ENCODE measurements around the gene TRPM4.
"Not testable (repeated sequence)": the region's sequence is repeated elsewhere in the genome, so short reads cannot be mapped to it uniquely, and the experiment has no call there.

The TRPM4 gene

DNA sequence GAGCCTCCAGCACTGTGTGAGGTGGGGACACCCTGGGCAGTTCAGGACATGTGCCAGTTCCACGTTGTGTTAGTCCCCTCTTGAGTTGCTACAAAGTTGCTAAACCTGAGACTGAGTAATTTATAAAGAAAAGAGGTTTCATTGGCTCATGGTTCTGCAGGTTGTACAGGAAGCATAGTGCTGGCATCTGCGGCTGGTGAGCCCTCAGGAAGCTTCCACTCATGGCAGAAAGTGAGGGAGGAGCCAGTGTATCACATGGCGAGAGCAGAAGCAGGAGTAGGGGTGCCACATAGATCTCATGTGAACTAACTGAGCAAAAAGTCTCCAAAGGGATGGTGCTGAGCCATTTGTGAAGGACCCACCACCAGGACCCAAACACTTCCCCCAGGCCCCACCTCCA lies 33.2 kb downstream of the TRPM4 start:
- DNase-seq (ENCODE audit: low spot score) = no peak

DNA sequence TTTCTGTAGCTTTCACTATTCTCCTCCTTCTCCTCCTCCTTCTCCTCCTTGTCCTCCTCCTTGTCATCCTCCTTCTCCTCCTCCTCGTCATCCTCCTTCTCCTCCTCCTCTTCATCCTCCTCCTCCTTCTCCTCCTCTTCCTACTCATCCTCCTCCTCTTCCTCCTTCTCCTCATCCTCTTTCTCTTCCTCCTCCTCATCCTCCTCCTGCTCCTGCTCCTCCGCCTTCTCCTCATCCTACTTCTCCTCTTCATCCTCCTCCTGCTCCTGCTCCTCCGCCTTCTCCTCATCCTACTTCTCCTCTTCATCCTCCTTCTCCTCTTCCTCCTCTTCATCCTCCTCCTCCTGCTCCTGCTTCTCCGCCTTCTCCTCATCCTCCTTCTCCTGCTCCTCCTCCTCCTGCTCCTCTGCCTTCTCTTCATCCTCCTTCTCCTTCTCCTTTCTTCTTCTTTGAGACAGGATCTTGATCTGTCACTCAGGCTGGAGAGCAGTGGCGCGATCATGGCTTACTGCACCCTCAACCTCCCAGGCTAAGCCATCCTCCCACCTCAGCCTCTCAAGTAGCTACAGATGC lies 36.3 kb downstream of the TRPM4 start:
- DNase-seq (ENCODE audit: low spot score) = no peak

DNA sequence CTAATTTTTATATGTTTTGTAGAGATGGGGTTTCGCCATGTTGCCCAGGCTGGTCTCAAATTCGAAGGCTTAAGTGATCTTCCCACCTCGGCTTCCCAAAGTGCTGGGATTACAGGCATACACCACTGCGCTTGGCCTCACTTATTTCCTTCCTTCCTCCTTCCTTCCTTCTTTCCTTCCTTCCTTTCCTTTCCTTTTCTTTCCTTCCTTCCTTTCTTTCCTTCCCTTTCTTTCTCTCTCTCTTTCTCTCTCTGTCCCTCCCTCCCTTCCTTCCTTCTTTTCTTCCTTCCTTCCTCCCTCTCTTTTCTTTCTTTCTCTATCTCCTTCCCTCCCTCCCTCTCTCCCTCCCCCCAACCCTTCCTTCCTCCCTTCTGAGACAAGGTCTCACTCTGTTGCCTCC lies 36.8 kb downstream of the TRPM4 start:
- no peak for DNase-seq (ENCODE audit: low spot score)

DNA sequence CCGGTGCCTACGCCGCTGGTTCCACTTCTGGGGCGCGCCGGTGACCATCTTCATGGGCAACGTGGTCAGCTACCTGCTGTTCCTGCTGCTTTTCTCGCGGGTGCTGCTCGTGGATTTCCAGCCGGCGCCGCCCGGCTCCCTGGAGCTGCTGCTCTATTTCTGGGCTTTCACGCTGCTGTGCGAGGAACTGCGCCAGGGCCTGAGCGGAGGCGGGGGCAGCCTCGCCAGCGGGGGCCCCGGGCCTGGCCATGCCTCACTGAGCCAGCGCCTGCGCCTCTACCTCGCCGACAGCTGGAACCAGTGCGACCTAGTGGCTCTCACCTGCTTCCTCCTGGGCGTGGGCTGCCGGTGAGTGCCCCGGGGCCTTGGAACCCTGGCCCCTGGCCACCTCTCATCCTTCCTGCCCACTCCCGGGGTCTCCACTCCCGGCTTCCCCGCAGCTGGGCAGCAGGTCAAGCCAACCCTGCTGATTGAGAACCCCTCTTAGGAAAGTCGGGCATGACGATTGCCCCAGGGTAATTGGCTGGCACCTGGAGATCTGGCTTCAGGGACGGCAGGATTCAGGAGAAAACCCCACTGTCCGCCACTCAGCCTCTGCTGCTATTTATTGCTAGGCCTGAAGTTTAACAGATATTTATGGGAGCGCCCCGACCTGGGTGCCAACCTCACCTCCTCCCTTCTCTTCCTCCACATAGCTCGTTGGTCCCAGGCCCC lies 39.1 kb downstream of the TRPM4 start:
- no peak for DNase-seq (ENCODE audit: low spot score)

DNA sequence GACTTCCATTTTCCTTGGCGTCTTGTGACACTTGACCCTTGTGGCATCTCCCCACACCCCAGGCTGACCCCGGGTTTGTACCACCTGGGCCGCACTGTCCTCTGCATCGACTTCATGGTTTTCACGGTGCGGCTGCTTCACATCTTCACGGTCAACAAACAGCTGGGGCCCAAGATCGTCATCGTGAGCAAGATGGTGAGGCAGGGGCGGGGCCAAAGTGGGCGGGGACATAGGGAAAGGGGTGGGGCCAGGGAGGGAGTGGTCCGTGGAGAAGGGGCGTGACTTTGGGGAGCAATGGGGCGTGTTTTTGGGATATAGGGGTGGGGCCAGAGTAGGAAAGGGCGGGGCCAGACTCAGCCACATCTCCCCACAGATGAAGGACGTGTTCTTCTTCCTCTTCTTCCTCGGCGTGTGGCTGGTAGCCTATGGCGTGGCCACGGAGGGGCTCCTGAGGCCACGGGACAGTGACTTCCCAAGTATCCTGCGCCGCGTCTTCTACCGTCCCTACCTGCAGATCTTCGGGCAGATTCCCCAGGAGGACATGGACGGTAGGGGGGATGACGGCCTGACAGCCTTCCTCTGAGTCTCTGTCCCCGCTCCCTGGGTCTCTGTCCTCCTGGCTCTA lies 42.8 kb downstream of the TRPM4 start:
- DNase-seq (ENCODE audit: low spot score) = no peak

DNA sequence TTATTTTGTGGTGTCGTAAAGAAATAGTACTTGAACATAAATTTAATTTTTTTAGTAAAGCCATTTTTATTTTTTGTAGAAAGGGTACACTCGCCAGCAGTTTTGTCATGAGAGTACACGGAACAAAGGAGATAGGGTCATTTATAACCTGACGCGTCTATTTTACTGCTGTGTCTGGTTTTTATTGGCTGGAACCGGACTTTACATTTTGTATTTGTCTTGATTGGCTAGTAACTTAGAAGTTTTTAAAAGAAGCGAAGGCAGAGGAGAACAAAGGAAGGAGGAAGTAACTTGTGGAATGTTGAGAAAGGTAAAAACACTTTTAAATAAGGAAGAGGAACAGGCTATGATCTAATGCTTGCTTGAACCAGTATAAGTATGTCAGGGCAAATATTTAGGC lies 43.5 kb downstream of the TRPM4 start:
- DNase-seq (ENCODE audit: low spot score) = no peak

- DNase-seq (ENCODE audit: low spot score) = no peak
These were observed 47.5 kb downstream of the TRPM4 start for GRCh38 chr19:49205114-49205513.

- DNase-seq (ENCODE audit: low spot score) = not testable (repeated sequence)
These were observed 51.9 kb downstream of the TRPM4 start for GRCh38 chr19:49209502-49209901.

- DNase-seq (ENCODE audit: low spot score) = no peak
These were observed 52.7 kb downstream of the TRPM4 start for GRCh38 chr19:49210108-49210900.

DNA sequence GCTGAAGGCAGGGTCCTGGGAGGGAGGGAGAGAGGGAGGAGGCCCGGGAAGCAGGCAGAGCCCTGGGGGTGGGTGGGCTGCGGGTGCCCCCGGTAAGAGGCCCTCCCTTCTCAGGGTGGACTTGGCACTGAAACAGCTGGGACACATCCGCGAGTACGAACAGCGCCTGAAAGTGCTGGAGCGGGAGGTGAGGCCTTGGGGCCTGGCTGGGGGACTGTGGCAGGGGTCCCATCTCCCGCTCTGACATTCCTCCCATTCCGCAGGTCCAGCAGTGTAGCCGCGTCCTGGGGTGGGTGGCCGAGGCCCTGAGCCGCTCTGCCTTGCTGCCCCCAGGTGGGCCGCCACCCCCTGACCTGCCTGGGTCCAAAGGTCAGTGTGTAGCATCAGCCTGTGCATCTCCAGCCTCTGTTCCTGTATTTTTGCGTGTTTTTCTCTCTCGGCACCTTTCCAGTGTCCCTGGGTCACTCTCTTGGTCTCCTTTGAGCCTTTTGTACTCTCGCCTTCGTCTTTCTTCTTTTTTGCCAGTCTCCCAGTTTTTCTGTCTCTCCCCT lies 53.4 kb downstream of the TRPM4 start:
- DNase-seq (ENCODE audit: low spot score) = no peak

DNA sequence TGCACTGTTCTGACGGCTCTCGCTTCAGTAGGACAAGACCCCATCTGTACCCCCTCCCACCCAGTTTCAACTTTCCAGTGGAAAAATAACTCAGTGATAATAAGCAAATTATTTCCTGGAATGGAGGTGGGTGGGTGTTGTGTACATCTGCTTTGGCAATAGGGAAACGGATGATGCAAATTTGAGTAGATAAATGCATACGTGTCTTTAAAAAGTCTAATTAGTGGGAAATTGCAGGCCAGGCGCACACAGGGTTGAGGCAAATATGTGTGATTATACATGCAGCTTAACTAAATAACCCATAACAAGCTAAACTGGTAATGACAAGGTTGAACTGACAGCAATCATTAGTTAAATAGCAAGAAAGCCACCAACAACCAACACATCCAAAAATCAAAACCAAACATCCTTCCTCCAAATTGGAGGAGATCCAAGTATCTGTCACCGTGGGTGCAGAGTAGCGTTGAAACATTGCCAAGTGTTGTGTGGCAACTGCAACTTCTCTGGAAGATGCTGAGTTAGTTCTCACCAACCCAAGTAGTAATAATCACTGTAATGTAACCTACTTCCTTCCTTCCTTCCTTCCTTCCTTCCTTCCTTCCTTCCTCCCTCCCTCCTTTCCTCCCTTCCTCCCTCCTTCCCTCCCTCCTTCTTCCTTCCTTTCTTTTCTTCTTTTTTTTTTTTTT lies 54.6 kb downstream of the TRPM4 start:
- DNase-seq (ENCODE audit: low spot score) = no peak

- no peak for DNase-seq (ENCODE audit: low spot score)
These were observed 56.2 kb downstream of the TRPM4 start for GRCh38 chr19:49213791-49214190.

- no peak for DNase-seq (ENCODE audit: low spot score)
These were observed 57.1 kb downstream of the TRPM4 start for GRCh38 chr19:49214701-49215100.

GRCh38 chr19:49216071-49216470 lies 58.5 kb downstream of the TRPM4 start:
- DNase-seq (ENCODE audit: low spot score) = no peak

DNA sequence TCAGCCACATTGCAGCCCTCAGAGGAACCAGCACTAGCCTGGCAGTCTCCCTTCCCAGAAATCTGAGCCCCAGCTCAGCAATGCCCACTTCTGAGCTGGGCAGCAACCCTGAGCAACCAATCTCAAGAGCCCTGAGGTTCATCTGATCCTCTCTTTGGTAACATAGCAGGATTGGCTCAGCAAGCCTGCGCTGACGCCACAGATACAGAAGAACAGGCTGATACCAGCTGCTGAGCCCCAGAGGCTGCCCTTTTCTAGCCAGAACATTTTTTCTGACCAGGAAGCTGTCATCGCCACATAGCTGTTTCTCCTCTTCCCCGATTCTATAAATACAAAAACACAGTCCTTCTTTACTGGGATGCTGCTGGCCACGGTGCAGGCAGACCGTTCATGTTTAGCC lies 59.8 kb downstream of the TRPM4 start:
- DNase-seq (ENCODE audit: low spot score) = no peak

DNA sequence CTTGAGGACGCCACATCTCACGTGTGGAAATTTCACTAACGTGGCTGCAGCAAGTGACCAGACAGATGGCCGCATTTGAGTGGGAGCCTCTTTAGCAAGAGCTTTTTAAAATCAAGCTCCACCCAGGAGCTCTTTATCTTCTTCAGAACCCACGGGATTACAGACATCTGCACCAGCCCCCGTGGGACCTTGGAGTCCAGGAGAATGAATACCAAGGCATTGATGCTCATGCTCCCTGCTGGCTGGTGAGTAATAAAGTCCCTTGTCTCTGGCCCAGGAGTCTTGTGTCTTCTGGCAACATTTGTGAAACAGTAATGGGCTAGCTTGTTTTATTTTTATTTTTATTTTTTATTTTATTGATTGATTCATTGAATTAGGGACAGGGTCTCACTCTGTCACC lies 64.4 kb downstream of the TRPM4 start:
- no peak for DNase-seq (ENCODE audit: low spot score)

GRCh38 chr19:49222528-49222927 lies 64.9 kb downstream of the TRPM4 start:
- no peak for DNase-seq (ENCODE audit: low spot score)

DNA sequence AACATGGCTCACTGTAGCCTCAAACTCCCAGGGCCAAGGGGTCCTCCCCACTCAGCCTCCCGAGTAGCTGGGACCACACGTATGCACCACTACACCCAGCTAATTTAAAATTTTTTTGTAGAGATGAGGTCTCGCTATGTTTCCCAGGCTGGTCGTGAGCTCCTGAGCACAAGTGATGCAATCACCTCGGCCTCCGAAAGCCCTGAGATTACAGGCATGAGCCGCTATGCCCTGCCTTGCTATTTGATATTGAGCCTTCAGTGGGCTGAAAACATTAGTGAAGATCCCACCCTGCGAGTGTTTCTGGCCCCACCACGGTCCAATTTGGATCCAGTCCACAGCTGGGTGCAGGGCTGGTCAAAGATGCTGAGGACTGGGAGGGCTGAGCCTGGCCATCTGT lies 65.9 kb downstream of the TRPM4 start:
- no peak for DNase-seq (ENCODE audit: low spot score)

DNA sequence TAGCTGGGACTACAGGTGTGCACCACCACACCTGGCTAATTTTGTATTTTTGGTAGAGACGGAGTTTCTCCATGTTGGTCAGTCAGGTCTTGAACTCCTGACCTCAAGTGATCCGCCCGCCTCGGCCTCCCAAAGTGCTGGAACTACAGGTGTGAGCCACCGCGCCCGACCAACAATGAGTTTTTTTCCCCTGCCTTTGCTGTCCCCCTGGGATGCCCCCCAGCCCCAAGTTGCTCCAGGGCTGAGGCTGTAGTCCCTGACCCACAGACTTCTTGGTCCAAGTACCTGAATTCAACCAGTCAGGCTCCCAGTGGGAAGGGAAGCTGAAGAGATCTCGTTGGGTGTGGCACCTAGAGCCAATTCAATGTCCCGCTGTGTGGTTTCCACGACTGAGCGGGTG lies 66.8 kb downstream of the TRPM4 start:
- not testable (repeated sequence) for DNase-seq (ENCODE audit: low spot score)

DNA sequence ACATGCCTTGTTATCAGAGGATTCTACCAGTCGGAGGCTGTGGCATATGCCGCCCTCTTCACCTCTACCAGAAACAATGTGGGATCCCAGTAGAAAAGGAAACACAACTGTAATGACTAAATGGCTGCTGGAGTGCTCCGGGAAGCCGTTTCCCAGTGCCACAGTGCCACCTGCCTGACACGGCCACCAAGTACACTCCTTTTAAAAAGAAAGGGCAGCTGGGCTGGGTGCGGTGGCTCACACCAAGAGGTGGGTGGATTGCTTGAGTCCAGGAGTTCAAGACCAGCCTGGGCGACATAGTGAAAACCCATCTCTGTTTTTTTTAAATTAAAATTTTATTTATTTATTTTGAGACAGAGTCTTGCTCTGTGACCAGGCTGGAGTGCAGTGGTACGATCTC lies 67.3 kb downstream of the TRPM4 start:
- peak; percentile 40 for DNase-seq (ENCODE audit: low spot score)

- DNase-seq (ENCODE audit: low spot score) = no peak
These were observed 71.8 kb downstream of the TRPM4 start for GRCh38 chr19:49229416-49229815.

DNA sequence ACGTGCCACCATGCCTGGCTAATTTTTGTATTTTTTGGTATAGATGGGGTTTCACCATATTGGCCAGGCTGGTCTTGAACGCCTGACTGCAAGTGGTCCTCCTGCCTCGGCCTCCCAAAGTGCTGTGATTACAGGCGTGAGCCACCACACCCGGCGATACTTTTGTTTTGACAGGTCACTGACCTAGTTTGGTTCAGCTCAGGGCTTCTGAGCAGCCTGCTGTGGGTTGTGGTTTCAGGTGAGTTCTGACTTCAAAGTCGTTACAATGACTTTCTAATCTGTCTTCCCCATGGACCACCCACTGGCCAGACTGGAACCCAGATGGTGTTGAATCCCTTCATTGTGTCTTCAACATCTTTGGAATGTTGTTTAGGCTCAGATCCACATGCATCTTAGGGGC lies 73.8 kb downstream of the TRPM4 start:
- DNase-seq (ENCODE audit: low spot score) = no peak

Measured in HuH-7.5 (cell line).